H1 (cell line): ENCODE data around the gene IRF8. TPM values are rescaled to one million over a fixed set of nuclear protein-coding genes. Genes with fewer than 3 reads are reported as not detected.
A peak's percentile ranks its signal among the peaks of the same experiment; 100 is the strongest.

Experiments
- CTCF ChIA-PET: fragments of 300-600 bp; sonication (Branson Sonifier 250); formaldehyde crosslinking; loops from one replicate; lab custom pipeline; 2021; ENCODE audit not compliant: partially characterized antibody; lab: Charles Lee
- POLR2A ChIA-PET: fragments of 300-600 bp; sonication (Branson Sonifier 250); formaldehyde crosslinking; loops from one replicate; lab custom pipeline; 2021; ENCODE audit warnings: inconsistent platforms; ENCODE audit not compliant: partially characterized antibody; lab: Charles Lee
- DNase-seq, 2 experiments: peaks; one replicate each; pipeline versions ENCODE4 v3.0.0 to v3.0.0-alpha.2; 2010 to 2022; ENCODE audit warnings: low spot score in 2 of 2, low read depth in 1 of 2, mixed read lengths in 1 of 2
- FAIRE-seq: peaks from 2 replicates; lab custom pipeline; 2011; peaks lifted over from hg19 to GRCh38; lab: Jason Lieb, UNC
- H2AFZ ChIP-seq: 2 replicates; pipeline ENCODE4 v1.8.1; 2012; ENCODE audit warnings: low read length, inconsistent platforms
- H2AK5ac ChIP-seq: 2 replicates; pipeline ENCODE4 v1.6.1; 2013; ENCODE audit warnings: low read depth, low read length
- H2BK120ac ChIP-seq: replicated peaks from 2 replicates; pipeline ENCODE3; 2013; ENCODE audit warnings: low read depth, low read length, inconsistent platforms
- H2BK12ac ChIP-seq: 2 replicates; pipeline ENCODE4 v1.6.1; 2013; ENCODE audit warnings: low read depth, low read length
- H2BK15ac ChIP-seq: 2 replicates; pipeline ENCODE4 v1.6.1; 2013; ENCODE audit warnings: low read length
- H2BK20ac ChIP-seq: 2 replicates; pipeline ENCODE4 v1.6.1; 2013; ENCODE audit warnings: low read length
- H2BK5ac ChIP-seq: 2 replicates; pipeline ENCODE4 v1.6.1; 2013; ENCODE audit warnings: low read depth, low read length
- H3K14ac ChIP-seq: 2 replicates; pipeline ENCODE4 v1.6.1; 2013; ENCODE audit warnings: inconsistent platforms; ENCODE audit not compliant: insufficient read length
- H3K18ac ChIP-seq: 2 replicates; pipeline ENCODE4 v1.6.1; 2013; ENCODE audit warnings: low read length; ENCODE audit errors: extremely low read depth
- H3K23ac ChIP-seq: 2 replicates; pipeline ENCODE4 v1.6.1; 2013; ENCODE audit warnings: inconsistent platforms; ENCODE audit not compliant: insufficient read length
- H3K23me2 ChIP-seq: 2 replicates; pipeline ENCODE4 v1.6.1; 2013; ENCODE audit warnings: low read depth, low read length
- H3K27ac ChIP-seq: 2 replicates; pipeline ENCODE4 v1.6.1; 2011; ENCODE audit warnings: low read depth, low read length, inconsistent platforms
- H3K27me3 ChIP-seq, 4 experiments: replicated peaks in 1 of 4; 1 replicate in 1 of 4; 2 replicates in 3 of 4; pipeline versions ENCODE4 v1.6.1 to v1.8.1; 2011 to 2013; ENCODE audit warnings: low read length in 3 of 4, mild to moderate bottlenecking in 3 of 4, inconsistent platforms in 2 of 4, mixed read lengths in 2 of 4, moderate library complexity in 1 of 4; ENCODE audit not compliant: control insufficient read depth in 3 of 4, insufficient read depth in 3 of 4; ENCODE audit errors: extremely low read depth in 1 of 4
- H3K36me3 ChIP-seq, 4 experiments: 2 replicates each; pipeline versions ENCODE4 v1.6.1 to v1.8.1; 2011 to 2013; ENCODE audit warnings: mild to moderate bottlenecking in 4 of 4, low read length in 3 of 4, moderate library complexity in 2 of 4, control low read depth in 1 of 4, inconsistent platforms in 1 of 4; ENCODE audit not compliant: insufficient read depth in 4 of 4, control insufficient read depth in 2 of 4
- H3K4ac ChIP-seq: replicated peaks from 2 replicates; pipeline ENCODE3; 2013; ENCODE audit warnings: low read length, low read depth, mixed read lengths, inconsistent platforms; ENCODE audit not compliant: insufficient read length
- H3K4me1 ChIP-seq, 4 experiments: replicated peaks in 1 of 4; 1 replicate in 1 of 4; 2 replicates in 3 of 4; pipeline versions ENCODE4 v1.6.1 to v1.8.1; 2011 to 2013; ENCODE audit warnings: low read length in 3 of 4, inconsistent platforms in 2 of 4, mixed read lengths in 1 of 4; ENCODE audit not compliant: insufficient read depth in 4 of 4, control insufficient read depth in 3 of 4
- H3K4me2 ChIP-seq, 2 experiments: 2 replicates each; pipeline versions ENCODE4 v1.6.1 to v1.8.1; 2011 to 2013; ENCODE audit warnings: low read depth in 2 of 2, low read length in 2 of 2, control low read depth in 1 of 2, inconsistent platforms in 1 of 2, mild to moderate bottlenecking in 1 of 2; ENCODE audit not compliant: insufficient read depth in 1 of 2
- H3K4me3 ChIP-seq, 4 experiments: fragments of 200-600, 300-600 bp in 1 of 4; sonication (generic), shearing (Covaris generic), sonication (Bioruptor Twin) in 1 of 4; 2 replicates each; pipeline versions ENCODE4 v1.5.1 to v1.8.1; 2011 to 2016; ENCODE audit warnings: low read length in 4 of 4, low read depth in 3 of 4, control low read depth in 2 of 4, inconsistent platforms in 2 of 4, mild to moderate bottlenecking in 2 of 4, mixed read lengths in 1 of 4, moderate library complexity in 1 of 4; ENCODE audit not compliant: insufficient read depth in 2 of 4; ENCODE audit errors: extremely low read depth in 1 of 4
- H3K56ac ChIP-seq: replicated peaks from 2 replicates; pipeline ENCODE3; 2013; ENCODE audit warnings: low read depth, mild to moderate bottlenecking, mixed read lengths, low read length, inconsistent platforms; ENCODE audit not compliant: insufficient read length
- H3K79me1 ChIP-seq: 2 replicates; pipeline ENCODE4 v1.6.1; 2013; ENCODE audit warnings: low read depth, low read length, control low read depth
- H3K79me2 ChIP-seq, 2 experiments: 2 replicates each; pipeline versions ENCODE4 v1.6.1 to v1.8.1; 2012 to 2013; ENCODE audit warnings: low read length in 2 of 2, mild to moderate bottlenecking in 2 of 2, inconsistent platforms in 1 of 2; ENCODE audit not compliant: insufficient read depth in 2 of 2, control insufficient read depth in 1 of 2
- H3K9ac ChIP-seq, 4 experiments: replicated peaks in 1 of 4; 1 replicate in 1 of 4; 2 replicates in 3 of 4; pipeline versions ENCODE4 v1.6.1 to v1.8.1; 2011 to 2013; ENCODE audit warnings: low read depth in 3 of 4, low read length in 3 of 4, control low read depth in 2 of 4, mild to moderate bottlenecking in 2 of 4, moderate library complexity in 2 of 4, inconsistent platforms in 1 of 4; ENCODE audit errors: extremely low read depth in 1 of 4
- H3K9me3 ChIP-seq, 2 experiments: 2 replicates each; pipeline versions ENCODE4 v1.6.1 to v1.8.1; 2012 to 2013; ENCODE audit warnings: mild to moderate bottlenecking in 2 of 2, moderate library complexity in 2 of 2, control low read depth in 1 of 2, inconsistent platforms in 1 of 2, low read depth in 1 of 2, low read length in 1 of 2, mixed read lengths in 1 of 2; ENCODE audit not compliant: insufficient read depth in 2 of 2
- H4K20me1 ChIP-seq, 2 experiments: replicated peaks in 1 of 2; 2 replicates each; pipeline versions ENCODE3 to v1.8.1; 2011 to 2013; ENCODE audit warnings: inconsistent platforms in 2 of 2, low read length in 2 of 2, mild to moderate bottlenecking in 1 of 2; ENCODE audit not compliant: insufficient read depth in 2 of 2, control insufficient read depth in 1 of 2
- H4K5ac ChIP-seq: 2 replicates; pipeline ENCODE4 v1.6.1; 2013; ENCODE audit warnings: low read length, low read depth, mixed read lengths, inconsistent platforms; ENCODE audit not compliant: insufficient read length
- H4K8ac ChIP-seq: 2 replicates; pipeline ENCODE4 v1.8.0; 2013; ENCODE audit warnings: mild to moderate bottlenecking, moderate library complexity, low read length, inconsistent platforms; ENCODE audit not compliant: insufficient read depth; ENCODE audit errors: extremely low read depth
- H4K91ac ChIP-seq: replicated peaks from 2 replicates; pipeline ENCODE3; 2013; ENCODE audit warnings: low read length, mixed read lengths, inconsistent platforms; ENCODE audit not compliant: insufficient read length
- CBX5 ChIP-seq: fragments of 300-800, 300-1000 bp; sonication (generic); IDR thresholded peaks from 2 replicates; pipeline ENCODE4 v1.7.1; 2016; ENCODE audit warnings: antibody characterized with exemption, low read length, low read depth
- KDM1A ChIP-seq: fragments of 200-600, 300-600 bp; sonication (generic); IDR thresholded peaks from 2 replicates; pipeline ENCODE4 v1.7.1; 2016; ENCODE audit warnings: mild to moderate bottlenecking, low read length, borderline replicate concordance
- POU5F1 ChIP-seq: IDR thresholded peaks from 2 replicates; pipeline ENCODE4 v1.6.1; 2011; ENCODE audit warnings: low read depth, mild to moderate bottlenecking, low read length, moderate library complexity
- RAD21 ChIP-seq, 2 experiments: IDR thresholded peaks in 1 of 2; conservative IDR thresholded peaks in 1 of 2; 2 replicates each; pipeline ENCODE4 v1.6.1; 2011; ENCODE audit warnings: low read depth in 2 of 2, low read length in 2 of 2, improper control_type of control experiment in 1 of 2, inconsistent platforms in 1 of 2, mild to moderate bottlenecking in 1 of 2, moderate library complexity in 1 of 2
- SP2 ChIP-seq: IDR thresholded peaks from 2 replicates; pipeline ENCODE4 v1.6.1; 2012; ENCODE audit warnings: mild to moderate bottlenecking, low read length, inconsistent platforms
- SP4 ChIP-seq: IDR thresholded peaks from 2 replicates; pipeline ENCODE4 v1.6.1; 2012; ENCODE audit warnings: low read length, inconsistent platforms
- TAF1 ChIP-seq: IDR thresholded peaks from 2 replicates; pipeline ENCODE4 v1.6.1; 2011; ENCODE audit warnings: mild to moderate bottlenecking, low read depth, low read length
- WGBS, 2 experiments: shearing (Covaris generic) in 1 of 2; methylation state at CpG; one replicate each; pipeline versions ENCODE4 v1.1.6 to v1.1.7; 2013 to 2015; ENCODE audit warnings: low lambda C conversion rate in 2 of 2, mixed read lengths in 2 of 2, inconsistent platforms in 1 of 2, low coverage in 1 of 2, missing lambda C conversion rate in 1 of 2; ENCODE audit not compliant: insufficient replicate concordance in 2 of 2, insufficient coverage in 1 of 2, insufficient read length in 1 of 2; ENCODE audit errors: extremely low coverage in 1 of 2, missing lambda C conversion rate in 1 of 2; 5-methylcytosine and 5-hydroxymethylcytosine counted together
- polyA plus RNA-seq, 7 experiments: library from polyadenylated mRNA; depleted of rRNA in 3 of 7; stranded (reverse) in 5 of 7; unstranded in 2 of 7; fragments of >200 nt in 5 of 7; fragments of 200-250 nt in 2 of 7; gene quantifications; 1 replicate in 5 of 7; 2 replicates in 1 of 7; 4 replicates in 1 of 7; pipeline versions ENCODE4 v1.2.1 to v1.2.3, GENCODE V29; 2011 to 2013; ENCODE audit warnings: missing spikeins in 2 of 7, mixed read lengths in 2 of 7
- total RNA-seq: library from RNA; stranded (reverse); fragmentation: NEBNext Ultra II Directional; extraction: Animal tissue kit (Norgen Biotek cat#: 25700); gene quantifications from 2 replicates; pipeline ENCODE4 v1.2.1, GENCODE V29; 2021
- TF ChIP-seq, protein P1 (sequence below), 3 experiments: IDR thresholded peaks; 1 replicate in 2 of 3; 2 replicates in 1 of 3; pipeline versions ENCODE4 v1.5.1 to v1.6.1; 2011; ENCODE audit warnings: low read length in 3 of 3, mild to moderate bottlenecking in 3 of 3, inconsistent platforms in 2 of 3, low read depth in 1 of 3, moderate library complexity in 1 of 3; ENCODE audit not compliant: insufficient read depth in 1 of 3; ENCODE audit errors: control extremely low read depth in 1 of 3

Gene IRF8
- total and polyA plus RNA-seq, 2 of the 8 experiments (the other 6 are each of a cell fraction or from before 2014, with no cell fraction given) = 0.35 to 2.0 TPM

DNA sequence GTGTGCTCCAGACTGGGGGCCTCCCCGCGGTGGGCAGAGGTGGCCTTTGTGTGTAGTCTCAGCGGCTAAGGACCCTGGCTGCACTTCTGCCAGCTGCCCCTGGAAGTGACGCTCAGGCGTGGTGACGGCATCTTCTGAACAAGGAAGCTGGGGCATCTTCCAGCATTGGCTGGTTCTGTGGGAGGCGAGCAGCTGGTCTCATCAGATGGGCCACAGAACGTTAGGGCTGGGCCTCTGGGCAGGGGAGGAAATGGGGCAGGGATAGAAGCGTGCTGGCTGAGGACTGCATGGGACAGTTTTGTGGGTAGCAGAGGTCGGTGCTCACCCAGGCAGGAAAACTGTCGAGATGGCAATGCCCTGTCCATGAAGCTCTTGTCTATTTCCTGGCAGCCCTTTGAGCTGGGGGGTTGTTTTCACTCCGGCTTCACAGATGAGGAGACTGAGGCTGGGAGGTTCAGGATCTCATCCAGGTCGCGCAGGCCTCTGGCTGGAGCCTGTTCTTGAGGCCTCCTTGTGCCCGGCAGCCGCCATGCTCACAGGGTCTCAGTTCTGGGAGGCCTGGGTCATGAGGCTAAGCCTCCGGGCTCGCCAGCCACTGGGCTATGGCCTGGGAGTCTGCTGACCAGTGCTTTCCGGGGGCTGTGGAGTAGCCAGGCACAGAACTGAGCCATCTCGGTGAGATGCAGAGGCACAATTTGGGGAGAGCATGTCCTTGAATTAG lies 16.3 kb downstream of the IRF8 start:
- 96% methylated on average over 20 of the region's 20 CpGs; no CpG with 5 or more reads in 1 of the 2 experiments for WGBS, 2 experiments
- FAIRE-seq = no peak
- TF ChIP-seq TAF1 = no peak
- no peak for TF ChIP-seq CBX5
- no peak for TF ChIP-seq KDM1A
- TF ChIP-seq, protein P1, sequence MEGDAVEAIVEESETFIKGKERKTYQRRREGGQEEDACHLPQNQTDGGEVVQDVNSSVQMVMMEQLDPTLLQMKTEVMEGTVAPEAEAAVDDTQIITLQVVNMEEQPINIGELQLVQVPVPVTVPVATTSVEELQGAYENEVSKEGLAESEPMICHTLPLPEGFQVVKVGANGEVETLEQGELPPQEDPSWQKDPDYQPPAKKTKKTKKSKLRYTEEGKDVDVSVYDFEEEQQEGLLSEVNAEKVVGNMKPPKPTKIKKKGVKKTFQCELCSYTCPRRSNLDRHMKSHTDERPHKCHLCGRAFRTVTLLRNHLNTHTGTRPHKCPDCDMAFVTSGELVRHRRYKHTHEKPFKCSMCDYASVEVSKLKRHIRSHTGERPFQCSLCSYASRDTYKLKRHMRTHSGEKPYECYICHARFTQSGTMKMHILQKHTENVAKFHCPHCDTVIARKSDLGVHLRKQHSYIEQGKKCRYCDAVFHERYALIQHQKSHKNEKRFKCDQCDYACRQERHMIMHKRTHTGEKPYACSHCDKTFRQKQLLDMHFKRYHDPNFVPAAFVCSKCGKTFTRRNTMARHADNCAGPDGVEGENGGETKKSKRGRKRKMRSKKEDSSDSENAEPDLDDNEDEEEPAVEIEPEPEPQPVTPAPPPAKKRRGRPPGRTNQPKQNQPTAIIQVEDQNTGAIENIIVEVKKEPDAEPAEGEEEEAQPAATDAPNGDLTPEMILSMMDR (IDR thresholded peaks at IDR 0.05; ENCODE audit: control extremely low read depth in 1 of 3, insufficient read depth in 1 of 3, low read depth in 1 of 3, low read length in 3 of 3) = no peak
- TF ChIP-seq SP2 = no peak
- TF ChIP-seq POU5F1 = no peak
- TF ChIP-seq SP4 = no peak
- TF ChIP-seq RAD21 (IDR thresholded peaks at IDR 0.05 in 1 of 2, conservative IDR thresholded peaks at IDR 0.05 in 1 of 2; ENCODE audit: low read depth in 2 of 2, low read length in 2 of 2) = no peak

More for the DNA sequence above, 16.3 kb downstream of the IRF8 start:
- Histone ChIP-seq H3K27ac (no peak overlapping the region), H4K8ac (peak overlapping the region; percentile 8; the same call in 1 of the 2 replicates), H3K4me3 (no peak overlapping the region), H3K23me2 (no peaks in the 10 kb centered on the region), H3K4me2 (no peak overlapping the region), H3K18ac (no peak overlapping the region), H3K9ac (no peak overlapping the region), H3K27me3 (peaks cover 0 to 2% (median under 1%) of the 10 kb centered on the region in 4 experiments; a peak in 2 of 7 replicates), H2BK20ac (no peak overlapping the region), H3K14ac (no peak overlapping the region), H4K91ac (no peak overlapping the region), H3K4ac (no peak overlapping the region), H2BK120ac (no peak overlapping the region), H4K5ac (no peak overlapping the region), H3K23ac (no peak overlapping the region), H3K4me1 (peaks cover 0 to 5% (median 2%) of the 10 kb centered on the region in 4 experiments; a peak in 3 of 7 replicates), H2BK15ac (no peak overlapping the region), H3K79me1 (no peaks in the 10 kb centered on the region), H4K20me1 (peaks cover 0 to 3% of the 10 kb centered on the region in 2 experiments), H2AFZ (no peak overlapping the region), H2AK5ac (no peak overlapping the region), H2BK5ac (no peak overlapping the region), H3K9me3 (no peaks in the 10 kb centered on the region), H3K56ac (peak overlapping the region; percentile 11), H3K79me2 (no peaks in the 10 kb centered on the region), H2BK12ac (no peak overlapping the region), H3K36me3 (no peaks in the 10 kb centered on the region)
- ChIA-PET POLR2A (no interaction called here), CTCF (interaction anchor here (0.7 to 10.2 kb wide), 12 partner anchors 9 to 1598 kb away, joined by 3 to 52 read pairs (median 4); no protein-coding TSS in a partner anchor)
- no peak for DNase-seq
